ENCODE results near the gene IL36RN.

The IL36RN gene

GRCh38 chr2:113060796-113061195, 1.8 kb downstream of the IL36RN start:
- Histone ChIP-seq H3K9me3 (ENCODE audit: control insufficient read depth in 2 of 2, low read length in 2 of 2) (peaks cover 4 to 8% of the 10 kb centered on the region in 2 donors), H3K4me3 (ENCODE audit: low read length in 2 of 2) (no peak overlapping the region), H3K27me3 (ENCODE audit: control insufficient read depth in 1 of 2, insufficient read depth in 2 of 2, low read length in 2 of 2) (peaks cover 0 to 4% of the 10 kb centered on the region in 2 donors), H3K4me1 (ENCODE audit: control insufficient read depth, insufficient read depth, low read length) (no peaks in the 10 kb centered on the region), H3K36me3 (ENCODE audit: control insufficient read depth in 2 of 2, insufficient read depth in 2 of 2, low read length in 2 of 2) (no peaks in the 10 kb centered on the region), H3K27ac (ENCODE audit: low read length) (no peak overlapping the region), H3K9ac (ENCODE audit: low read length in 2 of 2) (no peak overlapping the region)

GRCh38 chr2:113061241-113061640, 2.2 kb downstream of the IL36RN start:
- Histone ChIP-seq H3K27me3 (ENCODE audit: control insufficient read depth in 1 of 2, insufficient read depth in 2 of 2, low read length in 2 of 2) (peaks cover 0 to 4% of the 10 kb centered on the region in 2 donors), H3K4me1 (ENCODE audit: control insufficient read depth, insufficient read depth, low read length) (no peaks in the 10 kb centered on the region), H3K9me3 (ENCODE audit: control insufficient read depth in 2 of 2, low read length in 2 of 2) (peaks cover 2 to 5% of the 10 kb centered on the region in 2 donors), H3K9ac (ENCODE audit: low read length in 2 of 2) (no peak overlapping the region), H3K4me3 (ENCODE audit: low read length in 2 of 2) (no peak overlapping the region), H3K36me3 (ENCODE audit: control insufficient read depth in 2 of 2, insufficient read depth in 2 of 2, low read length in 2 of 2) (no peaks in the 10 kb centered on the region), H3K27ac (ENCODE audit: low read length) (no peak overlapping the region)

DNA sequence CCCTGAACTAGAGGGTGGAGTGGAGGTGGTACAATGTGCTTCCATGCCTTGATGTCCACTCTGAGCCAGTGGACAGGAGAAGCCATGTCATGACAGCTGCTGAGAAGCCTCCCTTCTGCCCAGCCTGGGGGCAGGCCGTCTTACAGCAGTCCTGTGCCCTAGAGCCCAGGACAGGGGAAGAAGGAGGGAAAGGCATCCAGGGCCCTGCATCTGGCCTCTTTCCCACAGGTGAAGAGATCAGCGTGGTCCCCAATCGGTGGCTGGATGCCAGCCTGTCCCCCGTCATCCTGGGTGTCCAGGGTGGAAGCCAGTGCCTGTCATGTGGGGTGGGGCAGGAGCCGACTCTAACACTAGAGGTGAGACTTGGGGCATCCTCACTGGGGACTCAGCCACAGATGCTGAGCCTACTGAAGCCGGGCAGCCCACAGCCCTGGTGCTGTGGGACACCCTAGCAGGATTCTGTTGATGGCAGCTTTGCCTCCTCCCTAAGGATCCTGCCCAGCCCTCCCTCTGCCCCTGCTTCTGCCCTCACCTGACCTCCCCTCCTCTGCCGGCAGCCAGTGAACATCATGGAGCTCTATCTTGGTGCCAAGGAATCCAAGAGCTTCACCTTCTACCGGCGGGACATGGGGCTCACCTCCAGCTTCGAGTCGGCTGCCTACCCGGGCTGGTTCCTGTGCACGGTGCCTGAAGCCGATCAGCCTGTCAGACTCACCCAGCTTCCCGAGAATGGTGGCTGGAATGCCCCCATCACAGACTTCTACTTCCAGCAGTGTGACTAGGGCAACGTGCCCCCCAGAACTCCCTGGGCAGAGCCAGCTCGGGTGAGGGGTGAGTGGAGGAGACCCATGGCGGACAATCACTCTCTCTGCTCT, 3.1 kb downstream of the IL36RN start:
- H3K4me1 ChIP-seq (ENCODE audit: control insufficient read depth, insufficient read depth, low read length), result no peaks in the 10 kb centered on the region
- no peaks in the 10 kb centered on the region for H3K36me3 ChIP-seq (ENCODE audit: control insufficient read depth in 2 of 2, insufficient read depth in 2 of 2, low read length in 2 of 2)
- H3K27me3 ChIP-seq (ENCODE audit: control insufficient read depth in 1 of 2, insufficient read depth in 2 of 2, low read length in 2 of 2), result peaks cover 0 to 4% of the 10 kb centered on the region in 2 donors
- H3K9me3 ChIP-seq (ENCODE audit: control insufficient read depth in 2 of 2, low read length in 2 of 2), result peaks cover 0 to 4% of the 10 kb centered on the region in 2 donors
- no peak overlapping the region for H3K27ac ChIP-seq (ENCODE audit: low read length)
- H3K4me3 ChIP-seq (ENCODE audit: low read length in 2 of 2), result no peak overlapping the region
- H3K9ac ChIP-seq (ENCODE audit: low read length in 2 of 2), result no peak overlapping the region

DNA sequence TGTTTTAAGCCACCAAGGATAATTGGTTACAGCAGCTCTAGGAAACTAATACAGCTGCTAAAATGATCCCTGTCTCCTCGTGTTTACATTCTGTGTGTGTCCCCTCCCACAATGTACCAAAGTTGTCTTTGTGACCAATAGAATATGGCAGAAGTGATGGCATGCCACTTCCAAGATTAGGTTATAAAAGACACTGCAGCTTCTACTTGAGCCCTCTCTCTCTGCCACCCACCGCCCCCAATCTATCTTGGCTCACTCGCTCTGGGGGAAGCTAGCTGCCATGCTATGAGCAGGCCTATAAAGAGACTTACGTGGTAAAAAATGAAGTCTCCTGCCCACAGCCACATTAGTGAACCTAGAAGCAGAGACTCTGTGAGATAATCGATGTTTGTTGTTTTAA, 5.3 kb downstream of the IL36RN start:
- Histone ChIP-seq H3K4me1 (ENCODE audit: control insufficient read depth, insufficient read depth, low read length) (no peaks in the 10 kb centered on the region), H3K9me3 (ENCODE audit: control insufficient read depth in 2 of 2, low read length in 2 of 2) (peaks cover 0 to 4% of the 10 kb centered on the region in 2 donors), H3K9ac (ENCODE audit: low read length in 2 of 2) (no peak overlapping the region), H3K27ac (ENCODE audit: low read length) (no peak overlapping the region), H3K27me3 (ENCODE audit: control insufficient read depth in 1 of 2, insufficient read depth in 2 of 2, low read length in 2 of 2) (peaks cover 0 to 4% of the 10 kb centered on the region in 2 donors), H3K36me3 (ENCODE audit: control insufficient read depth in 2 of 2, insufficient read depth in 2 of 2, low read length in 2 of 2) (no peaks in the 10 kb centered on the region), H3K4me3 (ENCODE audit: low read length in 2 of 2) (no peak overlapping the region)

DNA sequence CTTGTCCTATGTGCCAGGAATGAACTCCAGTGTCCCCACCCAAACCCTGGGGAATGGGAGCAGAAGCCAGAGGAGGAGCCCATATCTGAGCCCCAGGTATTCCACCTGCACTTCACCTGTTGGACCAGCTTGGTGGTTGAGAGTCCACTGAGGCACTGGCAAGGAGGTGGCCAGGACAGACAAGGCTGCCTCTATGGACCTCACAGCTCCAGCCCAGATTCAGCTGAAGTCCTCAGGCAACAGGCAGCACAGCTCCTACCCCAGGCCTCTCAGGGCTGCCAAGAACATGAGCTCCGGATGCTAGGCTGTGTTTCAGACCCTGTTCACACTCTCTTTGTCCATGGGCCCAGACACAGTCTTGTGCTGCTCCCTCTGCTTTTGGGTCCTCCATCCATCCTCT, 5.9 kb downstream of the IL36RN start:
- no peaks in the 10 kb centered on the region for H3K36me3 ChIP-seq (ENCODE audit: control insufficient read depth in 2 of 2, insufficient read depth in 2 of 2, low read length in 2 of 2)
- H3K9ac ChIP-seq (ENCODE audit: low read length in 2 of 2), result no peak overlapping the region
- no peak overlapping the region for H3K27ac ChIP-seq (ENCODE audit: low read length)
- H3K4me3 ChIP-seq (ENCODE audit: low read length in 2 of 2), result no peak overlapping the region
- peaks cover 0 to 4% of the 10 kb centered on the region in 2 donors for H3K9me3 ChIP-seq (ENCODE audit: control insufficient read depth in 2 of 2, low read length in 2 of 2)
- H3K4me1 ChIP-seq (ENCODE audit: control insufficient read depth, insufficient read depth, low read length), result no peaks in the 10 kb centered on the region
- H3K27me3 ChIP-seq (ENCODE audit: control insufficient read depth in 1 of 2, insufficient read depth in 2 of 2, low read length in 2 of 2), result peaks cover 0 to 4% of the 10 kb centered on the region in 2 donors

DNA sequence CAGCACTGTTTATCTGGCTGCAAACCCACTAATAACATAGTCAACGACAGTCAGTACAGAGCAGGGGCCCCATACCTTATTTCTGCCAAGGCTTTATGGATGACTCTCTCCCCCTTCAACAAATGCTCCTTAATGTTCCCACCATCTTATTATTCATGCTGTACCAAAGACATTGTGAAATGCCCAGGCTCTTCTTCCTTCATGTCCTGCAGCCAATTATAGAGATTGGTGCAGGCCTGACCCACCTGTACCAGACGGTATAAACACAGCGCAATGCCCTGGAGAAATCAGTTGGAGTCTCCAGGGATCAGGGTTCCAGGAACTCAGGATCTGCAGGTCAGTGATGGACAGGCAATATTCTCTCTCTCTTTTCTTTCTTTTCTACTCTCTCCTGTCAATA, 8.7 kb downstream of the IL36RN start, which contains the start of gene IL1F10:
Gene IL1F10 (plus strand): TSS at position 290 of the 400 bp plus-strand sequence. CDS start 4,769 bp downstream, outside the sequence.
- H3K4me1 ChIP-seq (ENCODE audit: control insufficient read depth, insufficient read depth, low read length), result no peaks in the 10 kb centered on the region
- no peak within 1 kb of the TSS for H3K4me3 ChIP-seq (ENCODE audit: low read length in 2 of 2)
- peaks cover 0 to 2% of the 10 kb centered on the region in 2 donors for H3K27me3 ChIP-seq (ENCODE audit: control insufficient read depth in 1 of 2, insufficient read depth in 2 of 2, low read length in 2 of 2)
- H3K27ac ChIP-seq (ENCODE audit: low read length), result no peak within 1 kb of the TSS
- no peaks in the 10 kb centered on the region for H3K36me3 ChIP-seq (ENCODE audit: control insufficient read depth in 2 of 2, insufficient read depth in 2 of 2, low read length in 2 of 2)
- H3K9ac ChIP-seq (ENCODE audit: low read length in 2 of 2), result no peak within 1 kb of the TSS
- H3K9me3 ChIP-seq (ENCODE audit: control insufficient read depth in 2 of 2, low read length in 2 of 2), result peaks cover 0 to 4% of the 10 kb centered on the region in 2 donors

- Histone ChIP-seq H3K4me1 (ENCODE audit: control insufficient read depth, insufficient read depth, low read length) (no peaks in the 10 kb centered on the region), H3K4me3 (ENCODE audit: low read length in 2 of 2) (no peak overlapping the region), H3K36me3 (ENCODE audit: control insufficient read depth in 2 of 2, insufficient read depth in 2 of 2, low read length in 2 of 2) (no peaks in the 10 kb centered on the region), H3K9ac (ENCODE audit: low read length in 2 of 2) (no peak overlapping the region), H3K27me3 (ENCODE audit: control insufficient read depth in 1 of 2, insufficient read depth in 2 of 2, low read length in 2 of 2) (no peaks in the 10 kb centered on the region), H3K9me3 (ENCODE audit: control insufficient read depth in 2 of 2, low read length in 2 of 2) (peaks cover 0 to 4% of the 10 kb centered on the region in 2 donors), H3K27ac (ENCODE audit: low read length) (no peak overlapping the region)
Observed at GRCh38 chr2:113068249-113068648, 9.3 kb downstream of the IL36RN start.

DNA sequence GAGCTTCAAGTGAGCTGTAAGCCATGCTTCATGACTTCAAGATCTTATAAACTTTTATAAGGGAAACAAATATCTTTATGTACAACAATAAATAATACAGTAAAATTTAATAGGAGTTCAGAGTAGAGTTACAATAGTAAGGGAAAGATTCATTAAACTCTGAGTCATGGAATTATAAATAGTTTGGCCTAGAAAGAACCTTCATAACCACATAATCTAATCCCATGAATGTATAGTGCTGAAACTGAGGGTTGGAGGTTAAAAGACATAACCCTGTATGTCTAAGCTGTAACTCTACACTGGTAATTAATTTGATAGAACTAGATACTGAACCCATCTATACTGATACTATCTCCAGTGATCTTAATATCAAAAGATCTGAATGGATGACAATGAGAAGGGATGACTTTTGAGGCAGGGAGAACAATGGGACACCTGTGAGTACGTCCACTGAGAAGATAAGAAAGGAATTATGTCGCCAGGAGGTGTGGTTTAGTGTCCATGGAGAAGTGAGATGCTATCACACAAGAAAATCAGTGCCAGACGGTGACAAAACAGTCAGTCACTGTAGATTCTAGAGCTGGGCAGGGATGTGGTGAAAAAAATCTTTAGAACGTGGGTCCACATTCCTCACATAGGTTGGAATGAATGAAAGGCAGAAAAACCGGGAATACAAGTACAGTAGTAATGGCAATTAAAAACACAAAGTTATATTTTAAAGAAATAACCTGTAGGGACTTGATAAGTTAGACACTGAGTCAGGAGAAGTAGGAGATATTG, 9.9 kb downstream of the IL36RN start:
- Histone ChIP-seq H3K27me3 (ENCODE audit: control insufficient read depth in 1 of 2, insufficient read depth in 2 of 2, low read length in 2 of 2) (no peaks in the 10 kb centered on the region), H3K9me3 (ENCODE audit: control insufficient read depth in 2 of 2, low read length in 2 of 2) (peaks cover 0 to 4% of the 10 kb centered on the region in 2 donors)

GRCh38 chr2:113069676-113070605, 10.9 kb downstream of the IL36RN start:
- Histone ChIP-seq H3K9ac (ENCODE audit: low read length in 2 of 2) (no peak overlapping the region), H3K36me3 (ENCODE audit: control insufficient read depth in 2 of 2, insufficient read depth in 2 of 2, low read length in 2 of 2) (no peaks in the 10 kb centered on the region), H3K27me3 (ENCODE audit: control insufficient read depth in 1 of 2, insufficient read depth in 2 of 2, low read length in 2 of 2) (no peaks in the 10 kb centered on the region), H3K4me3 (ENCODE audit: low read length in 2 of 2) (no peak overlapping the region), H3K9me3 (ENCODE audit: control insufficient read depth in 2 of 2, low read length in 2 of 2) (no peaks in the 10 kb centered on the region), H3K4me1 (ENCODE audit: control insufficient read depth, insufficient read depth, low read length) (no peaks in the 10 kb centered on the region), H3K27ac (ENCODE audit: low read length) (no peak overlapping the region)

More for the DNA sequence above, 9.9 kb downstream of the IL36RN start:
- no peak overlapping the region for H3K9ac ChIP-seq (ENCODE audit: low read length in 2 of 2)
- no peaks in the 10 kb centered on the region for H3K4me1 ChIP-seq (ENCODE audit: control insufficient read depth, insufficient read depth, low read length)
- H3K27ac ChIP-seq (ENCODE audit: low read length), result no peak overlapping the region
- no peak overlapping the region for H3K4me3 ChIP-seq (ENCODE audit: low read length in 2 of 2)
- no peaks in the 10 kb centered on the region for H3K36me3 ChIP-seq (ENCODE audit: control insufficient read depth in 2 of 2, insufficient read depth in 2 of 2, low read length in 2 of 2)

- Histone ChIP-seq H3K27me3 (ENCODE audit: control insufficient read depth in 1 of 2, insufficient read depth in 2 of 2, low read length in 2 of 2) (no peaks in the 10 kb centered on the region), H3K9me3 (ENCODE audit: control insufficient read depth in 2 of 2, low read length in 2 of 2) (no peaks in the 10 kb centered on the region), H3K36me3 (ENCODE audit: control insufficient read depth in 2 of 2, insufficient read depth in 2 of 2, low read length in 2 of 2) (no peaks in the 10 kb centered on the region), H3K9ac (ENCODE audit: low read length in 2 of 2) (no peak overlapping the region), H3K4me1 (ENCODE audit: control insufficient read depth, insufficient read depth, low read length) (no peaks in the 10 kb centered on the region), H3K4me3 (ENCODE audit: low read length in 2 of 2) (no peak overlapping the region), H3K27ac (ENCODE audit: low read length) (no peak overlapping the region)
Observed at GRCh38 chr2:113070606-113070975, 11.6 kb downstream of the IL36RN start.
